ENCODE measurements around the gene NSG2. TPM values are rescaled to one million over a fixed set of nuclear protein-coding genes. Genes with fewer than 3 reads are reported as not detected.
"Not testable (repeated sequence)": the region's sequence is repeated elsewhere in the genome, so short reads cannot be mapped to it uniquely, and the experiment has no call there.

The NSG2 gene
- 0.16 TPM for total RNA-seq
- long read RNA-seq = 0 reads

- no peak for DNase-seq (ENCODE audit: low spot score)
Measured at GRCh38 chr5:174045470-174046025, at the start of gene NSG2. Gene NSG2, plus strand, starts transcription at chr5:174045706. Its CDS starts 1,050 bp downstream, at chr5:174046756.

GRCh38 chr5:173997331-173997730, 48.2 kb upstream of the NSG2 start:
- DNase-seq (ENCODE audit: low spot score) = no peak

GRCh38 chr5:173998531-173998930, 47.0 kb upstream of the NSG2 start:
- DNase-seq (ENCODE audit: low spot score) = no peak

- no peak for DNase-seq (ENCODE audit: low spot score)
Measured at GRCh38 chr5:174000076-174000475, 45.4 kb upstream of the NSG2 start.

- DNase-seq (ENCODE audit: low spot score) = no peak
Measured at GRCh38 chr5:174003795-174004194, 41.7 kb upstream of the NSG2 start.

GRCh38 chr5:174008922-174009321, 36.6 kb upstream of the NSG2 start:
- DNase-seq (ENCODE audit: low spot score) = no peak

- no peak for DNase-seq (ENCODE audit: low spot score)
Measured at GRCh38 chr5:174010365-174010764, 35.1 kb upstream of the NSG2 start.

GRCh38 chr5:174011441-174011840, 34.1 kb upstream of the NSG2 start:
- DNase-seq (ENCODE audit: low spot score) = no peak

GRCh38 chr5:174020069-174020927, 25.2 kb upstream of the NSG2 start:
- not testable (repeated sequence) for DNase-seq (ENCODE audit: low spot score)

- no peak for DNase-seq (ENCODE audit: low spot score)
Measured at GRCh38 chr5:174020928-174021304, 24.6 kb upstream of the NSG2 start.

- no peak for DNase-seq (ENCODE audit: low spot score)
Measured at GRCh38 chr5:174022384-174023095, 23.0 kb upstream of the NSG2 start.

- no peak for DNase-seq (ENCODE audit: low spot score)
Measured at GRCh38 chr5:174030286-174030685, 15.2 kb upstream of the NSG2 start.

- no peak for DNase-seq (ENCODE audit: low spot score)
Measured at GRCh38 chr5:174044466-174045254, 846 bp upstream of the NSG2 start.

GRCh38 chr5:174046558-174046957, 1.1 kb downstream of the NSG2 start:
- DNase-seq (ENCODE audit: low spot score) = no peak

GRCh38 chr5:174047472-174048099, 2.1 kb downstream of the NSG2 start:
- no peak for DNase-seq (ENCODE audit: low spot score)

- no peak for DNase-seq (ENCODE audit: low spot score)
Measured at GRCh38 chr5:174052636-174053035, 7.1 kb downstream of the NSG2 start.

GRCh38 chr5:174053905-174054304, 8.4 kb downstream of the NSG2 start:
- no peak for DNase-seq (ENCODE audit: low spot score)

- DNase-seq (ENCODE audit: low spot score) = no peak
Measured at GRCh38 chr5:174056064-174056847, 10.8 kb downstream of the NSG2 start.

GRCh38 chr5:174057206-174057605, 11.7 kb downstream of the NSG2 start:
- DNase-seq (ENCODE audit: low spot score) = no peak

Data from mesenteric fat pad (tissue), 1 donor.